NCI-H1694 (cell line): Measurements from ENCODE around the gene FAM117B.
"Not testable (repeated sequence)": the region's sequence is repeated elsewhere in the genome, so short reads cannot be mapped to it uniquely, and the experiment has no call there.

Experiments used
- DNase-seq: peaks from one replicate; lab custom pipeline; 2025; lab: John Stamatoyannopoulos, UW

Gene FAM117B

GRCh38 chr2:202638721-202639120 is 4.0 kb downstream of the FAM117B start:
- DNase-seq = no peak

DNA sequence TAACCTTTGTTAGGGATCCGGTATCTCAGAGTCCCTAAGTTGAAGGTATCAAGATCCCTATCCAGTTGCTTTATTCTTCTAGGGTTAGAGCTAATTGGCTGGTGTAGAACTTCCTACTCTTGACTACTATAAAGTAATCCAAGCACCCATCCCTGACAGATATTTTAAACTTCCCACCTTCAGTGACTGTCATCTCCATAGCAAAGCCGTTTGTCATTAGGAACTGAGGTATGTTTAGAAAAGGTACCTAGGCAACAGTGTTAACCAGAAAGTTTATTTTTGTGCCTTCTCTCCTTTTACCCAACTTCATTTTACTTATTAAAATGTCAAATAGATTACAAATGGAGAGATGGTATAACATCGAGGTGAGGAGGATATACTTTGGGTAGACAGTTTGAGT is 4.5 kb downstream of the FAM117B start:
- no peak for DNase-seq

DNA sequence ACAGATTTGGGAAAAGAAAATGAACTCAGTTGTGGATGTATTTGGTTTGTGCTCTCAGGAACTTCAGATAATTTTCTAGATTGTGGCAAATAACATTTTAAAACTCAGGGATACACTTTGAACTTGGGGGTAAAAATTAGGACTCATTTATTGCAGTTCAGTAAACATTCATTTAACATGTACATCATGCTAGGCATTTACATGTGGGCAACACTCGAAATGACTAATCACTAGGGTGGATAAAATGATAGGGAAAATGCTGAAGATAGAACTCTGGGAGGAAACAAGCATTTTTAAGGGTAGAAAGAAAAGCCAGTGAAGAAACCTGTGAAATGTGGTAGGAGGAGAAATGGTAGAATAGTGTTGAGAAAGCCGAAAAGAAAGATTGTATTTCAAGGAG is 7.8 kb downstream of the FAM117B start:
- no peak for DNase-seq

- no peak for DNase-seq
Observed at GRCh38 chr2:202643012-202643858, 8.5 kb downstream of the FAM117B start.

- no peak for DNase-seq
Observed at GRCh38 chr2:202652119-202652518, 17.4 kb downstream of the FAM117B start.

DNA sequence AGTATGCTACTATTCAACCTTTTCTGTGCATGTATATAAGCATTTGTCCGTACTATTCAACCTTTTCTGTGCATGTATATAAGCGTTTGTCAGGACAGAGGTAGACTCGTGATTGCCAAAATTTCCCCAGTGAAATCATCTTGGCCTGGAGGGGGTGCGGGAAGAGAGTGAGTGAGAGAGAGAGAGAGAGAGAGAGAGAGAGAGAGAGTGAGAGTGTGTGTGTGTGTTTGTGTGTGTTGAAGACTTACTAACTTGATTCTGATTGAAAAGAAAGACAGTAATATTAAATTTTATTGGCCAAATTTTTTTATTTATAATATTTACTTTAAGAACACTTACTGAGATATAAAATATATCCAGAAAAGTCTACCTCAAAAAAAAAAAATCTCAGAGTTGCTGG is 19.1 kb downstream of the FAM117B start:
- no peak for DNase-seq

DNA sequence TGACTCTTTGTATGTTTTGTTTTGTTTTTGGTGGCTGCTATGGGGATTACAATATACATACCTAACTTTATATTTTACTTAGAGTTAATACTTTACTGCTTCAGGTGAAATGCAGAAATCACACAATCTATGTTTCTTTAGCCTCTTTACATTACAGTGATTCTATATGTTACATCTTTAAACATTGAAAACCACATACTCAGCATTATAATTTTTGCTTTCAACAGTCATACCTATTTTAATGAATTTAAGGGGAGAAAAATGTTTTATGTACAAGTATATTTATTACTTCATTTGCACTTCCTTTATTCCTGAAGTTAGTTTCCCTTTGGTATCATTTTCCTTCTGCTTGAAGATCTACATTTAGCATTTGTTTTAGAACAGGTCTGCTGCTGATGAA is 23.1 kb downstream of the FAM117B start:
- no peak for DNase-seq

- no peak for DNase-seq
Observed at GRCh38 chr2:202660796-202661195, 26.0 kb downstream of the FAM117B start.

- DNase-seq = no peak
Observed at GRCh38 chr2:202669841-202670240, 35.1 kb downstream of the FAM117B start.

- no peak for DNase-seq
Observed at GRCh38 chr2:202671317-202672035, 36.7 kb downstream of the FAM117B start.

GRCh38 chr2:202675097-202675496 is 40.3 kb downstream of the FAM117B start:
- DNase-seq = not testable (repeated sequence)

DNA sequence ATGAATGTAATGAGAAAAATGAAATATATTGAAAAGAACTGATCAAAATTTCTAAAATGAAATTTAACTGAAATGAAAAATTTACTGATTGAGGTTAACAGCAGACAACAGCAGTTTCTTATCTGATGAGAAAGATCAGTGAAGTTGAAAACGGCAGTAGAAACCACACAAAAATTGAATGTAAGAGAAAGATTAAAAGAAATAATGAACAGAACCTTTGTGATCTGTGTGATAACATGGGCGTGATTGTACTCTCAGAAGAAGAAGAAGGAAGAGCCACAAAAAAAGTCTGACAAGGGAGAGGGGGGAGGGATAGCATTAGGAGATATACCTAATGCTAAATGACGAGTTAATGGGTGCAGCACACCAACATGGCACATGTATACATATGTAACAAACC is 45.2 kb downstream of the FAM117B start:
- DNase-seq = no peak

- DNase-seq = no peak
Observed at GRCh38 chr2:202680512-202680911, 45.7 kb downstream of the FAM117B start.

DNA sequence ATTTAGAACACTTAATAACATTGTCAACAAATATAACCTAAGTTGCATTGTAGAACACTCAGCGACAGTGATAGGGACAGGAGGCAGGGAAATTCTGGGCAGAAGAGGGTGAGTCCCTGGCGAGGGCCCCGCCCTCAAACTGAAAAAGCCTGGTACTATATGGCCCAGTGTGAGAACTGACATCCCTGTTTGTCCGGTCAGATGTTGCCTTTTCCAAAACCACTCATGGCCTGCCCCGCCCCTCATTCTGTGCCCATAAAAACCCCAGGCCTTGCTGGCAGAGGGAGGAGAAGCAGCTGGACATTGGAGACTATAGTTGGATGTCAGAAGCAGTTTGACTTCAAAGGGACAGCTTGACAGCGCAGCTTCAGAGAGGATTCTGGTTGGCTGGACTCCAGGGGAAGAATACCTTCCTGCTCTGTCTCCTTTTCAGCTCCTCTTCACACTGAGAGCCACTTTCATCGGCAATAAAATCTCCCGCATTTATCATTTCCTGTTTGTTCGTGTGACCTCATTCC is 47.0 kb downstream of the FAM117B start:
- DNase-seq = no peak

DNA sequence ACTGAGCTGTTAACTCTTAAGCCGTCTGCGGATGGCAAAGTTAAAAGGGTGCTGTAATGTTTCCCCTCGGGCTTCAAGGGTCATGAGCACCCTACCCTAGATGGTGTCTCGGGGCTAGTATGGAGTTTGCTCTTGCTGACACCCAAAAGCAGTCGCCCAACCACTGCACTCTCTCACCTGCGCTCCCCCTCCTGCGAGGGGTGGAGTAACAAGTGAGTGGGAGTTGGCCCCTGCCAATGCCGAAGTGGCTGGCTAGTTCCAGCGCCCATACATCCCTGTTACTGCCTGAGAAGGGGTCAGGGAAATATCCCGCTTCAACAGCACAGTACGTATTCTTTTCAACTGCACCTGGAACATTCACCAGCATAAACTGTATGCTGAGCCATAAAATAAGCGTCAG is 47.5 kb downstream of the FAM117B start:
- DNase-seq = no peak

- no peak for DNase-seq
Observed at GRCh38 chr2:202687276-202687675, 52.5 kb downstream of the FAM117B start.

DNA sequence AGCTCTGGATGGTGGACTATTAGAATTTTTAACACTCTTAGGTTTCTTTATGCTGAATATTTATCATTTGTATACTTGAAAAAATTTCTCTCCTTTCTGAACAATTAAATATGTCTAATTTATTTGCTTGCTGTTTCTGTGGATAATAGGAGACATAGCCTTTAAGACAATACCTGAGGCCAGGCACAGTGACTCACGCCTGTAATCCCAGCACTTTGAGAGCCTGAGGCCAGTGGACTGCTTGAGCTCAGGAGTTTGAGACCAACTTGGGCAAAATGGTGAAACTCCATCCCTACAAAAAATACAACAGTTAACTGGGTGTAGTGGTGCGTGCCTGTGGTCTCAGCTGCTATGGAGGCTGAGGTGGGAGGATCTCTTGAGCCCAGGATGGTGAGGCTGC is 54.7 kb downstream of the FAM117B start:
- DNase-seq = no peak

DNA sequence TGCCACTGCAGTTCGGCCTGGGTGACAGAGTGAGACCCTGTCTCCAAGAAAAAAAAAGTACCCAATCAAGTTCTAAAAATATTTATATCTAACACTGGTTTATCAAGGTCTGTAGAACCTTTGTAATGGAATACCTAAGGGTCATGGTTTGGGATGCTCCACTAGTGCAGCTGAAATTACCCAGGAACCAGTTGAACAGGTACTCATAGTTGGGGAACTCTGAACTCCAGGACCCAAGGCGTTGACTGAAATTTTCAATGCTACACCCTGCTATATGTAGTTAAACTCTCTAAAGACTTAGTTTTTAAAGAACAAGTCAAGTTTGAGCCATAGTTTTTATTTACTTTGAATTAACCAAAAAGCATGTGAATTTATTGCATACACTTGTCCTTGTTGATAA is 55.1 kb downstream of the FAM117B start:
- no peak for DNase-seq

DNA sequence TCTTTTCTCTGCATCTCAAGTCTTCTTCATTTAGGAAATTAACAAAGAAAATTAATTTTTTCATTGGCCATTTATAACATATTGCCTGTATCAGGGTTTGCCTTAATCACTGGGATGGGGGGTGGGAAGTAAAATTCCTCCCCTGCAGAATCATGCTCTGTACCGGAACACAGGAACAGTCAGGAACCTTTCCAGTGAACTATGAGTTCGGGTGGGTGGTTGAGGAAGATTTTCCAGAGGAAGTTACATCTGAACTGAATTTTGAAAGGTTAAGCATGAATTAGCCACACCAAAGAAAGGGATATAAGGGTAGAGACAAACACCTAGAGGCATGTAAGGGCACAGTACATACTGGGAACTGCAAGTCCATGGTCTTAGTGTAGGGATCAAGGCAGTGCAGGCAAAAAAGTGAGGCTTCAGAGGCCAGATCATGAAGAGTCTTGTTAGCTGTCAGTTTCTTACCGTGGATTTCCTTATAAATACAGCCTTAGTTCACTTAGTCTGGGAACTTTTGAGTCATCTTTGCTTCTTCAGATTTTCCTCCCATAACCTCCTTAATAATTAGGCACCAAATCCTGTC is 55.6 kb downstream of the FAM117B start:
- no peak for DNase-seq

DNA sequence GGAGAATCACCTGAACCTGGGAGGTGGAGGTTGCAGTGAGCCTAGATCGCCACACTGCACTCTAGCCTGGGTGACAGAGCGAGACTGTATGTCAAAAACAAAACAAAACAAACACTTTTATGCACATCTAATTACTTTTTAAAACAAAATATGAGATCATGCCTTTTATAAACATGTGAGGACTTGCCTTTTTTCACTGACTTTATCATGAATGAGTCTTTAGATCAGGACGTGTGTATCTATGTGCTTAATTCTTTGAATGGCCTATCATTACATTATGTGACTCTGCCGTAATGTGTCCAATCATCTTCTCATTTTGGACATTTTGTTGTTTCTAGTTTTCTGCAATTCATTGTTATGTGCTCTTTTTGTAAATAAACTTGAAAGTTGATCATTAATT is 58.7 kb downstream of the FAM117B start:
- no peak for DNase-seq

DNA sequence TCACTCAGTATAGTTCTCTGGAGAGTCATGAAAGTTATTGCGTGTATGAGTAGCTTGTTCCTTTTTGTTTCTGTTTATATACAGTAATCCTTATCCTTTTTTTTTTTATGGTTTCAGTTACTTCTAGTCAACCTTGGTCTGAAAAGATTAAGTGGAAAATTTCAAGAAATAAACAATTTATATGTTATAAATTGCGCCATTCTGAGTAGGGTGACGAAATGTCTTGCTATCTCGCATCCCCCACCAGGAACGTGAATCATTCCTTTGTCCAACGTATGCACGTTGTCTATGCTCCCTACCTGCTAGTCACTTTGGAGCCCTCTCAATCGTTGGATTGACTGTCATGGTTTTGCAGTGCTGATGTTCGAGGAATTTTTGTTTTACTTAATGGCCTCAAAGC is 60.4 kb downstream of the FAM117B start:
- DNase-seq = no peak

- no peak for DNase-seq
Observed at GRCh38 chr2:202700075-202700901, 65.5 kb downstream of the FAM117B start.
